BLaER1 (cell line): ENCODE data around the gene CCDC9B.
A peak's percentile ranks its signal among the peaks of the same experiment; 100 is the strongest.

Source experiments
- H3K27ac ChIP-seq: shearing (Covaris generic); formaldehyde crosslinking; 2 replicates; pipeline ENCODE4 v1.8.1; 2022
- H3K27me3 ChIP-seq: shearing (Covaris generic); formaldehyde crosslinking; 2 replicates; pipeline ENCODE4 v1.8.1; 2022
- H3K36me3 ChIP-seq: shearing (Covaris generic); formaldehyde crosslinking; 2 replicates; pipeline ENCODE4 v1.8.1; 2022
- H3K4me1 ChIP-seq: shearing (Covaris generic); formaldehyde crosslinking; 2 replicates; pipeline ENCODE4 v1.8.1; 2022
- H3K4me2 ChIP-seq: shearing (Covaris generic); formaldehyde crosslinking; 2 replicates; pipeline ENCODE4 v1.8.1; 2022
- H3K4me3 ChIP-seq: shearing (Covaris generic); formaldehyde crosslinking; 2 replicates; pipeline ENCODE4 v1.8.1; 2022
- H3K9ac ChIP-seq: shearing (Covaris generic); formaldehyde crosslinking; 2 replicates; pipeline ENCODE4 v1.8.1; 2022
- H3K9me3 ChIP-seq: shearing (Covaris generic); formaldehyde crosslinking; 2 replicates; pipeline ENCODE4 v1.8.1; 2022
- H4K20me1 ChIP-seq: shearing (Covaris generic); formaldehyde crosslinking; 2 replicates; pipeline ENCODE4 v1.8.1; 2022
- Cebpa-rat ChIP-seq: shearing (Covaris generic); IDR thresholded peaks from 2 replicates; pipeline ENCODE4 v1.8.1; 2022

CCDC9B gene

GRCh38 chr15:40302288-40302886, 38.4 kb downstream of the CCDC9B start:
- peaks cover 33% of the 10 kb centered on the region for H3K4me1 ChIP-seq
- H3K4me2 ChIP-seq: no peak overlapping the region; the same call in 1 of the 2 replicates
- H3K9me3 ChIP-seq: peaks cover 23% of the 10 kb centered on the region
- H3K27me3 ChIP-seq: no peaks in the 10 kb centered on the region
- H3K4me3 ChIP-seq: no peak overlapping the region
- no peak overlapping the region for H3K9ac ChIP-seq
- H3K27ac ChIP-seq: 0 out of 2 replicates have a peak overlapping the region, but pooled peaks have one; percentile 4
- H3K36me3 ChIP-seq: peaks cover 65% of the 10 kb centered on the region
- no peaks in the 10 kb centered on the region for H4K20me1 ChIP-seq
- no peak for TF ChIP-seq Cebpa-rat

- H3K9me3 ChIP-seq: peaks cover 23% of the 10 kb centered on the region
- no peaks in the 10 kb centered on the region for H4K20me1 ChIP-seq
- H3K36me3 ChIP-seq: peaks cover 65% of the 10 kb centered on the region
- H3K4me2 ChIP-seq: peak overlapping the region; percentile 42
- no peaks in the 10 kb centered on the region for H3K27me3 ChIP-seq
- H3K27ac ChIP-seq: 0 out of 2 replicates have a peak overlapping the region, but pooled peaks have one; percentile 4
- peaks cover 25% of the 10 kb centered on the region for H3K4me1 ChIP-seq
- no peak overlapping the region for H3K4me3 ChIP-seq
- TF ChIP-seq Cebpa-rat: no peak
- no peak overlapping the region for H3K9ac ChIP-seq
These were observed 39.1 kb downstream of the CCDC9B start for GRCh38 chr15:40301467-40302179.

- Histone ChIP-seq H3K4me1 (peaks cover 23% of the 10 kb centered on the region), H3K36me3 (peaks cover 67% of the 10 kb centered on the region), H3K4me2 (0 out of 2 replicates have a peak overlapping the region, but pooled peaks have one; percentile 42), H3K9me3 (peaks cover 23% of the 10 kb centered on the region), H3K27ac (no peak overlapping the region), H3K27me3 (no peaks in the 10 kb centered on the region), H4K20me1 (no peaks in the 10 kb centered on the region), H3K4me3 (no peak overlapping the region), H3K9ac (no peak overlapping the region)
- no peak for TF ChIP-seq Cebpa-rat
These were observed 40.0 kb downstream of the CCDC9B start for GRCh38 chr15:40300771-40301170.

GRCh38 chr15:40300367-40300766, 40.4 kb downstream of the CCDC9B start:
- Histone ChIP-seq H3K4me3 (no peak overlapping the region), H4K20me1 (no peaks in the 10 kb centered on the region), H3K4me2 (no peak overlapping the region), H3K9ac (no peak overlapping the region), H3K9me3 (peaks cover 23% of the 10 kb centered on the region), H3K27me3 (no peaks in the 10 kb centered on the region), H3K36me3 (peaks cover 71% of the 10 kb centered on the region), H3K27ac (no peak overlapping the region), H3K4me1 (peaks cover 26% of the 10 kb centered on the region)
- no peak for TF ChIP-seq Cebpa-rat

GRCh38 chr15:40298216-40298935, 42.4 kb downstream of the CCDC9B start:
- no peaks in the 10 kb centered on the region for H3K27me3 ChIP-seq
- peaks cover 41% of the 10 kb centered on the region for H3K4me1 ChIP-seq
- no peaks in the 10 kb centered on the region for H4K20me1 ChIP-seq
- peaks cover 65% of the 10 kb centered on the region for H3K36me3 ChIP-seq
- H3K9ac ChIP-seq: no peak overlapping the region
- peaks cover 23% of the 10 kb centered on the region for H3K9me3 ChIP-seq
- no peak overlapping the region for H3K27ac ChIP-seq
- no peak overlapping the region for H3K4me3 ChIP-seq
- TF ChIP-seq Cebpa-rat: no peak
- no peak overlapping the region for H3K4me2 ChIP-seq

- Histone ChIP-seq H3K4me1 (peaks cover 45% of the 10 kb centered on the region), H3K4me3 (no peak overlapping the region), H3K27me3 (no peaks in the 10 kb centered on the region), H3K36me3 (peaks cover 56% of the 10 kb centered on the region), H3K27ac (no peak overlapping the region), H3K9me3 (peaks cover 23% of the 10 kb centered on the region), H3K9ac (no peak overlapping the region), H4K20me1 (no peaks in the 10 kb centered on the region), H3K4me2 (no peak overlapping the region)
- no peak for TF ChIP-seq Cebpa-rat
These were observed 43.4 kb downstream of the CCDC9B start for GRCh38 chr15:40297356-40297755.

GRCh38 chr15:40296561-40297230, 44.0 kb downstream of the CCDC9B start:
- Histone ChIP-seq H3K27ac (no peak overlapping the region), H3K36me3 (peaks cover 56% of the 10 kb centered on the region), H3K27me3 (no peaks in the 10 kb centered on the region), H3K4me1 (peaks cover 39% of the 10 kb centered on the region), H3K4me2 (no peak overlapping the region), H3K4me3 (no peak overlapping the region), H3K9ac (no peak overlapping the region), H4K20me1 (no peaks in the 10 kb centered on the region), H3K9me3 (peaks cover 23% of the 10 kb centered on the region)
- no peak for TF ChIP-seq Cebpa-rat

GRCh38 chr15:40295877-40296560, 44.7 kb downstream of the CCDC9B start:
- peaks cover 50% of the 10 kb centered on the region for H3K36me3 ChIP-seq
- H4K20me1 ChIP-seq: no peaks in the 10 kb centered on the region
- no peak overlapping the region for H3K9ac ChIP-seq
- TF ChIP-seq Cebpa-rat: no peak
- no peak overlapping the region for H3K4me3 ChIP-seq
- H3K9me3 ChIP-seq: peaks cover 20% of the 10 kb centered on the region
- H3K27ac ChIP-seq: no peak overlapping the region
- no peaks in the 10 kb centered on the region for H3K27me3 ChIP-seq
- H3K4me1 ChIP-seq: peaks cover 33% of the 10 kb centered on the region
- H3K4me2 ChIP-seq: no peak overlapping the region

- Histone ChIP-seq H3K4me1 (peaks cover 32% of the 10 kb centered on the region), H3K9ac (no peak overlapping the region), H4K20me1 (no peaks in the 10 kb centered on the region), H3K27ac (no peak overlapping the region), H3K27me3 (no peaks in the 10 kb centered on the region), H3K4me3 (no peak overlapping the region), H3K36me3 (peaks cover 43% of the 10 kb centered on the region), H3K9me3 (peaks cover 12% of the 10 kb centered on the region), H3K4me2 (no peak overlapping the region)
- TF ChIP-seq Cebpa-rat: no peak
These were observed 45.4 kb downstream of the CCDC9B start for GRCh38 chr15:40295297-40295696.
